K562 (cell line): ENCODE results near the gene METTL3. TPM values are rescaled to one million over a fixed set of nuclear protein-coding genes. Genes with fewer than 3 reads are reported as not detected.

Experiments
- ATAC-seq: fragments of 200-7000 bp; cut with Tn5 transposase; 3 replicates; pipeline ENCODE4 v1.9.1; 2020; ENCODE audit warnings: moderate library complexity
- BruUV-seq: library from RNA; stranded (reverse); fragments of 400-500 nt; replicated peaks from 2 replicates; lab custom pipeline; 2021; lab: Mats Ljungman, UMichigan
- CTCF ChIA-PET: fragments of 300-600 bp; formaldehyde crosslinking; extraction: SDS; loops from one replicate; lab custom pipeline; 2021; ENCODE audit warnings: low intra/inter-chr PET ratio; lab: Yijun Ruan, JAX
- POLR2A ChIA-PET: fragments of 300-600, 350-650 bp; sonication (Branson Sonifier 250); formaldehyde crosslinking; extraction: SDS; loops from one replicate; lab custom pipeline; 2021; ENCODE audit warnings: antibody characterized with exemption, inconsistent platforms; lab: Yijun Ruan, JAX
- DNase-seq, 4 experiments: peaks; one replicate each; pipeline versions ENCODE4 v3.0.0 to v3.0.0-alpha.2; 2011 to 2018; ENCODE audit warnings: low spot score in 3 of 4, mixed read lengths in 3 of 4; ENCODE audit errors: extremely low read depth in 1 of 4
- FAIRE-seq: peaks from 2 replicates; lab custom pipeline; 2011; peaks lifted over from hg19 to GRCh38; lab: Jason Lieb, UNC
- H2AFZ ChIP-seq: 2 replicates; pipeline ENCODE4 v1.6.0; 2011; ENCODE audit warnings: low read depth, low read length, control low read depth, inconsistent platforms
- H3K27ac ChIP-seq: fragments of 200-600 bp; 3 replicates; pipeline ENCODE4 v1.8.0; 2011; ENCODE audit warnings: low read depth, mild to moderate bottlenecking, control low read depth, inconsistent platforms, low read length, moderate library complexity, mixed read lengths; ENCODE audit errors: extremely low read depth
- H3K27me3 ChIP-seq, 2 experiments: fragments of 300-600 bp in 1 of 2; 2 replicates in 1 of 2; 3 replicates in 1 of 2; pipeline versions ENCODE4 v1.6.0 to v1.8.0; 2011; ENCODE audit warnings: inconsistent platforms in 2 of 2, low read length in 2 of 2, mild to moderate bottlenecking in 1 of 2, mixed read lengths in 1 of 2, moderate library complexity in 1 of 2; ENCODE audit not compliant: control insufficient read depth in 2 of 2, insufficient read depth in 2 of 2
- H3K36me3 ChIP-seq: fragments of 300-600 bp; 3 replicates; pipeline ENCODE4 v1.8.0; 2011; ENCODE audit warnings: mild to moderate bottlenecking, low read length, inconsistent platforms; ENCODE audit not compliant: control insufficient read depth, insufficient read depth
- H3K4me1 ChIP-seq, 2 experiments: fragments of 200-600 bp in 1 of 2; replicated peaks in 1 of 2; 2 replicates in 1 of 2; 3 replicates in 1 of 2; pipeline versions ENCODE4 v1.5.1 to v1.8.0; 2011; ENCODE audit warnings: inconsistent platforms in 2 of 2, low read length in 2 of 2, mild to moderate bottlenecking in 1 of 2, mixed read lengths in 1 of 2, moderate library complexity in 1 of 2; ENCODE audit not compliant: control insufficient read depth in 2 of 2, insufficient read depth in 2 of 2
- H3K4me2 ChIP-seq: 2 replicates; pipeline ENCODE4 v1.6.1; 2011; ENCODE audit warnings: low read length, control low read depth, inconsistent platforms, mixed read lengths; ENCODE audit not compliant: insufficient read depth
- H3K4me3 ChIP-seq: fragments of 200-600 bp; sonication (generic), shearing (Covaris generic); 2 replicates; pipeline ENCODE4 v1.5.1; 2016; ENCODE audit warnings: control low read depth, inconsistent platforms
- H3K79me2 ChIP-seq: fragments of 200-600 bp; 3 replicates; pipeline ENCODE4 v1.8.0; 2011; ENCODE audit warnings: low read length, inconsistent platforms; ENCODE audit not compliant: control insufficient read depth, insufficient read depth
- H3K9ac ChIP-seq, 2 experiments: 2 replicates each; pipeline versions ENCODE4 v1.6.0 to v1.6.1; 2011; ENCODE audit warnings: low read depth in 2 of 2, low read length in 2 of 2, control low read depth in 1 of 2, inconsistent platforms in 1 of 2, mild to moderate bottlenecking in 1 of 2, mixed read lengths in 1 of 2; ENCODE audit not compliant: insufficient read depth in 1 of 2
- H3K9me1 ChIP-seq: one replicate; pipeline ENCODE4 v1.6.0; 2011; ENCODE audit warnings: inconsistent platforms, mild to moderate bottlenecking, low read length, moderate library complexity; ENCODE audit not compliant: control insufficient read depth, insufficient read depth
- H3K9me3 ChIP-seq: replicated peaks from 2 replicates; pipeline ENCODE4 v1.5.1; 2011; ENCODE audit warnings: low read depth, low read length, inconsistent platforms; ENCODE audit not compliant: control insufficient read depth, insufficient read depth
- H4K20me1 ChIP-seq: replicated peaks from 2 replicates; pipeline ENCODE4 v1.6.1; 2011; ENCODE audit warnings: low read length, inconsistent platforms, mixed read lengths; ENCODE audit not compliant: control insufficient read depth, insufficient read depth
- ASH1L ChIP-seq: fragments of 450-650 bp; IDR thresholded peaks from 2 replicates; pipeline ENCODE4 v1.6.1; 2018; ENCODE audit warnings: borderline replicate concordance, mild to moderate bottlenecking, low read depth; ENCODE audit not compliant: partially characterized antibody
- BMI1 ChIP-seq: fragments of 150-350 bp; IDR thresholded peaks from 2 replicates; pipeline ENCODE4 v1.6.1; 2014; ENCODE audit warnings: low read length
- COPS2 ChIP-seq: fragments of 450-650 bp; conservative IDR thresholded peaks from 2 replicates; pipeline ENCODE4 v1.6.1; 2016; ENCODE audit warnings: mild to moderate bottlenecking, moderate library complexity
- ELF2 ChIP-seq: fragments of 250-450 bp; sonication (Bioruptor Pico); IDR thresholded peaks from 2 replicates; pipeline ENCODE4 v1.5.0; 2021; ENCODE audit warnings: mild to moderate bottlenecking
- NBN ChIP-seq: fragments of 450-650 bp; IDR thresholded peaks from 2 replicates; pipeline ENCODE4 v1.6.1; 2016; ENCODE audit warnings: low read depth, mild to moderate bottlenecking
- NFXL1 ChIP-seq: fragments of 450-650 bp; formaldehyde crosslinking; IDR thresholded peaks from 2 replicates; pipeline ENCODE4 v1.4.0; 2021; ENCODE audit warnings: mild to moderate bottlenecking
- NR1H2 ChIP-seq: sonication (generic); formaldehyde crosslinking; IDR thresholded peaks from 2 replicates; pipeline ENCODE4 v1.4.0; 2020; ENCODE audit warnings: mild to moderate bottlenecking, missing genetic modification reagents
- POLR2H ChIP-seq: IDR thresholded peaks from 2 replicates; pipeline ENCODE4 v1.6.1; 2016; ENCODE audit warnings: missing genetic modification characterization, low read depth, mild to moderate bottlenecking, control low read depth, missing compliant biosample characterization, moderate library complexity
- RBM15 ChIP-seq: fragments of 200-400 bp; formaldehyde crosslinking; IDR thresholded peaks from 2 replicates; pipeline ENCODE4 v1.6.1; 2018; ENCODE audit warnings: mild to moderate bottlenecking, low read length, moderate library complexity; ENCODE audit not compliant: insufficient read depth
- SUPT5H ChIP-seq: fragments of 450-650 bp; IDR thresholded peaks from 2 replicates; pipeline ENCODE4 v1.6.1; 2016
- TEAD1 ChIP-seq, 2 experiments: fragments of 450-650 bp in 1 of 2; sonication (generic) in 1 of 2; formaldehyde crosslinking; IDR thresholded peaks; 2 replicates each; pipeline versions ENCODE4 v1.4.0 to v1.8.0; 2020 to 2022; ENCODE audit warnings: mild to moderate bottlenecking in 2 of 2, missing genetic modification reagents in 1 of 2
- ZNF212 ChIP-seq: fragments of 450-650 bp; formaldehyde crosslinking; IDR thresholded peaks from 2 replicates; pipeline ENCODE4 v1.4.0; 2020; ENCODE audit warnings: mild to moderate bottlenecking
- WGBS: fragments of 100-300 bp; shearing (Covaris generic); methylation state at CpG from one replicate; pipeline ENCODE4 v1.1.6; 2016; ENCODE audit warnings: low coverage, mixed read lengths; ENCODE audit not compliant: insufficient coverage; ENCODE audit errors: missing lambda C conversion rate; 5-methylcytosine and 5-hydroxymethylcytosine counted together
- in situ Hi-C: fragments of 300-500 bp; cut with MboI; formaldehyde crosslinking; loops from 4 replicates; pipeline ENCODE4 v1.15.0; 2018; ENCODE audit warnings: inconsistent platforms, mixed read lengths
- intact Hi-C: fragments of 100-400 bp; cut with micrococcal nuclease; formaldehyde crosslinking; loops from 2 replicates; pipeline ENCODE4 v1.14.2; 2022
- polyA plus RNA-seq, 8 experiments: library from polyadenylated mRNA; depleted of rRNA in 4 of 8; stranded (reverse) in 5 of 8; unstranded in 3 of 8; fragments of >200 nt; fragmentation: Nextera tagmentation in 2 of 8; fragmentation: Illumina TruSeq in 1 of 8; extraction: Ambion mirVana in 2 of 8; extraction: Trizol in 1 of 8; gene quantifications; 2 replicates each; pipeline versions ENCODE4 v1.2.1 to v1.2.3, GENCODE V29; 2011 to 2014; ENCODE audit warnings: inconsistent platforms in 1 of 8, missing spikeins in 1 of 8
- total RNA-seq, 7 experiments: library from RNA; depleted of rRNA in 6 of 7; stranded (reverse); fragments of >200 nt in 6 of 7; fragmentation: Illumina TruSeq in 2 of 7; extraction: Trizol in 2 of 7; gene quantifications; 2 replicates each; pipeline versions ENCODE4 v1.2.1 to v1.2.3, GENCODE V29; 2011 to 2021; ENCODE audit warnings: low replicate concordance in 1 of 7
- TF ChIP-seq, protein P1 (sequence below): sonication (generic); formaldehyde crosslinking; IDR thresholded peaks from 2 replicates; pipeline ENCODE4 v1.8.0; 2022; ENCODE audit warnings: mild to moderate bottlenecking, missing genetic modification reagents
- TF ChIP-seq, protein P2 (sequence below): sonication (generic); formaldehyde crosslinking; IDR thresholded peaks from 2 replicates; pipeline ENCODE4 v1.8.1; 2023; ENCODE audit warnings: mild to moderate bottlenecking, missing genetic modification reagents
- TF ChIP-seq, protein P3 (sequence below): sonication (generic); formaldehyde crosslinking; IDR thresholded peaks from 2 replicates; pipeline ENCODE4 v1.8.1; 2023; ENCODE audit warnings: missing genetic modification reagents, mild to moderate bottlenecking, borderline replicate concordance

METTL3 gene
- total and polyA plus RNA-seq, 9 of the 15 experiments (the other 6 are each of a cell fraction or from before 2014, with no cell fraction given) = 42.1 to 151 (median 65.7) TPM

DNA sequence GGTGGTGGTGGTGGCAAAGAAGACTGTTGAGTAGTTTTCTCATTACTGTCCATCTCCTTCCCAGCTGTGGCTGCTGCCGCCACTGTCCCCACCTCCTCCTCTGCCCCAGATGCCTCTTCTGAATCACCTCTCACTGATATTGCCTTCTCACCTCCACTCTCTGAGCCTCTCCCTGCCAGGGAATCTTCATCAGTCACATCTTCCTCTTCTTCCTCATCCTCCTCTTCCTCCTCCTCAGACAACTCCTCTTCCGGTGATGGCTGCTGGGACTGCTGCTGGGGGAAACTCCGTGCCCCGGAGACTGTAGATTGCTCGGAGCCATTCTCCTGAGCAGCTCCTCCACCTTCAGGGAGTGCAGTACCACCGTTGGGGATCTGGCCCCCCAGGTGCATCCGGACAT, 12.1 kb upstream of the METTL3 start:
- 80% methylated on average over 4 of the region's 7 CpGs for WGBS
- Histone ChIP-seq H3K4me3 (no peak overlapping the region), H3K27me3 (no peaks in the 10 kb centered on the region), H3K27ac (no peak overlapping the region), H3K4me2 (no peak overlapping the region), H3K9me1 (no peaks in the 10 kb centered on the region), H4K20me1 (no peaks in the 10 kb centered on the region), H3K4me1 (peaks cover 24 to 35% of the 10 kb centered on the region in 2 experiments), H3K9ac (peak overlapping the region in 1 of 2 experiments; percentile 35; a peak in 2 of 4 replicates), H3K79me2 (peaks cover 22% of the 10 kb centered on the region), H3K9me3 (no peaks in the 10 kb centered on the region), H2AFZ (no peak overlapping the region), H3K36me3 (peaks cover 28% of the 10 kb centered on the region; the same call in 2 of the 3 replicates)
- intact Hi-C loops = no loop called here
- ATAC-seq (no peak), DNase-seq (no peak), FAIRE-seq (no peak)
- in situ Hi-C loops = no loop called here
- BruUV-seq = no TSS peak
- ChIA-PET CTCF (no interaction called here), POLR2A (interaction anchor here (4.2 kb wide), 1 partner anchor 12 kb away, joined by 23 read pairs; the partner anchor contains the start of gene METTL3)
- TF ChIP-seq RBM15 = no peak
- no peak for TF ChIP-seq NR1H2 (CRISPR knock-in tag)
- TF ChIP-seq, protein P1, sequence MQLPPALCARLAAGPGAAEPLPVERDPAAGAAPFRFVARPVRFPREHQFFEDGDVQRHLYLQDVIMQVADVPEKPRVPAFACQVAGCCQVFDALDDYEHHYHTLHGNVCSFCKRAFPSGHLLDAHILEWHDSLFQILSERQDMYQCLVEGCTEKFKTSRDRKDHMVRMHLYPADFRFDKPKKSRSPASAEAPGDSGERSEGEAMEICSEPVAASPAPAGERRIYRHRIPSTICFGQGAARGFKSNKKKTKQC (CRISPR knock-in tag) = no peak
- no peak for TF ChIP-seq COPS2
- TF ChIP-seq NFXL1 (CRISPR knock-in tag) = no peak
- no peak for TF ChIP-seq ZNF212 (CRISPR knock-in tag)
- no peak for TF ChIP-seq BMI1
- no peak for TF ChIP-seq NBN
- no peak for TF ChIP-seq SUPT5H
- TF ChIP-seq, protein P2, sequence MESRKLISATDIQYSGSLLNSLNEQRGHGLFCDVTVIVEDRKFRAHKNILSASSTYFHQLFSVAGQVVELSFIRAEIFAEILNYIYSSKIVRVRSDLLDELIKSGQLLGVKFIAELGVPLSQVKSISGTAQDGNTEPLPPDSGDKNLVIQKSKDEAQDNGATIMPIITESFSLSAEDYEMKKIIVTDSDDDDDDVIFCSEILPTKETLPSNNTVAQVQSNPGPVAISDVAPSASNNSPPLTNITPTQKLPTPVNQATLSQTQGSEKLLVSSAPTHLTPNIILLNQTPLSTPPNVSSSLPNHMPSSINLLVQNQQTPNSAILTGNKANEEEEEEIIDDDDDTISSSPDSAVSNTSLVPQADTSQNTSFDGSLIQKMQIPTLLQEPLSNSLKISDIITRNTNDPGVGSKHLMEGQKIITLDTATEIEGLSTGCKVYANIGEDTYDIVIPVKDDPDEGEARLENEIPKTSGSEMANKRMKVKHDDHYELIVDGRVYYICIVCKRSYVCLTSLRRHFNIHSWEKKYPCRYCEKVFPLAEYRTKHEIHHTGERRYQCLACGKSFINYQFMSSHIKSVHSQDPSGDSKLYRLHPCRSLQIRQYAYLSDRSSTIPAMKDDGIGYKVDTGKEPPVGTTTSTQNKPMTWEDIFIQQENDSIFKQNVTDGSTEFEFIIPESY (CRISPR knock-in tag) = no peak
- no peak for TF ChIP-seq ELF2
- TF ChIP-seq POLR2H (tag) = no peak
- TF ChIP-seq, protein P3, sequence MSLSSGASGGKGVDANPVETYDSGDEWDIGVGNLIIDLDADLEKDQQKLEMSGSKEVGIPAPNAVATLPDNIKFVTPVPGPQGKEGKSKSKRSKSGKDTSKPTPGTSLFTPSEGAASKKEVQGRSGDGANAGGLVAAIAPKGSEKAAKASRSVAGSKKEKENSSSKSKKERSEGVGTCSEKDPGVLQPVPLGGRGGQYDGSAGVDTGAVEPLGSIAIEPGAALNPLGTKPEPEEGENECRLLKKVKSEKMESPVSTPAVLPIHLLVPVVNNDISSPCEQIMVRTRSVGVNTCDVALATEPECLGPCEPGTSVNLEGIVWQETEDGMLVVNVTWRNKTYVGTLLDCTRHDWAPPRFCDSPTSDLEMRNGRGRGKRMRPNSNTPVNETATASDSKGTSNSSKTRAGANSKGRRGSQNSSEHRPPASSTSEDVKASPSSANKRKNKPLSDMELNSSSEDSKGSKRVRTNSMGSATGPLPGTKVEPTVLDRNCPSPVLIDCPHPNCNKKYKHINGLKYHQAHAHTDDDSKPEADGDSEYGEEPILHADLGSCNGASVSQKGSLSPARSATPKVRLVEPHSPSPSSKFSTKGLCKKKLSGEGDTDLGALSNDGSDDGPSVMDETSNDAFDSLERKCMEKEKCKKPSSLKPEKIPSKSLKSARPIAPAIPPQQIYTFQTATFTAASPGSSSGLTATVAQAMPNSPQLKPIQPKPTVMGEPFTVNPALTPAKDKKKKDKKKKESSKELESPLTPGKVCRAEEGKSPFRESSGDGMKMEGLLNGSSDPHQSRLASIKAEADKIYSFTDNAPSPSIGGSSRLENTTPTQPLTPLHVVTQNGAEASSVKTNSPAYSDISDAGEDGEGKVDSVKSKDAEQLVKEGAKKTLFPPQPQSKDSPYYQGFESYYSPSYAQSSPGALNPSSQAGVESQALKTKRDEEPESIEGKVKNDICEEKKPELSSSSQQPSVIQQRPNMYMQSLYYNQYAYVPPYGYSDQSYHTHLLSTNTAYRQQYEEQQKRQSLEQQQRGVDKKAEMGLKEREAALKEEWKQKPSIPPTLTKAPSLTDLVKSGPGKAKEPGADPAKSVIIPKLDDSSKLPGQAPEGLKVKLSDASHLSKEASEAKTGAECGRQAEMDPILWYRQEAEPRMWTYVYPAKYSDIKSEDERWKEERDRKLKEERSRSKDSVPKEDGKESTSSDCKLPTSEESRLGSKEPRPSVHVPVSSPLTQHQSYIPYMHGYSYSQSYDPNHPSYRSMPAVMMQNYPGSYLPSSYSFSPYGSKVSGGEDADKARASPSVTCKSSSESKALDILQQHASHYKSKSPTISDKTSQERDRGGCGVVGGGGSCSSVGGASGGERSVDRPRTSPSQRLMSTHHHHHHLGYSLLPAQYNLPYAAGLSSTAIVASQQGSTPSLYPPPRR (CRISPR knock-in tag) = no peak
- TF ChIP-seq ASH1L = no peak
- TF ChIP-seq TEAD1 (CRISPR knock-in tag; IDR thresholded peaks at IDR 0.05) = no peak
